ENCODE data around the gene PNPLA7. TPM values are rescaled to one million over a fixed set of nuclear protein-coding genes. Genes with fewer than 3 reads are reported as not detected.

The PNPLA7 gene
- total RNA-seq, 1 donor from 2014 or later = 3.6 TPM

- Mint-ChIP-seq H3K9me3 (ENCODE audit: low read depth) (no peaks in the 10 kb centered on the region), H3K4me3 (ENCODE audit: unreplicated experiment) (no peak overlapping the region), H3K36me3 (ENCODE audit: low read depth) (no peaks in the 10 kb centered on the region), H3K27ac (ENCODE audit: unreplicated experiment) (no peak overlapping the region), H3K27me3 (ENCODE audit: low read depth) (no peaks in the 10 kb centered on the region), H3K4me1 (ENCODE audit: low read depth) (peaks cover 23% of the 10 kb centered on the region)
- no peak for TF ChIP-seq CTCF (IDR thresholded peaks at IDR 0.05)
- no peak for DNase-seq (ENCODE audit: low spot score)
These were observed 30.7 kb upstream of the PNPLA7 start for GRCh38 chr9:137580954-137581322.

- Mint-ChIP-seq H3K36me3 (ENCODE audit: low read depth) (peaks cover 4% of the 10 kb centered on the region), H3K27ac (ENCODE audit: unreplicated experiment) (no peak overlapping the region), H3K9me3 (ENCODE audit: low read depth) (no peaks in the 10 kb centered on the region), H3K4me3 (ENCODE audit: unreplicated experiment) (no peak overlapping the region), H3K27me3 (ENCODE audit: low read depth) (no peaks in the 10 kb centered on the region), H3K4me1 (ENCODE audit: low read depth) (peaks cover 27% of the 10 kb centered on the region)
- no peak for DNase-seq (ENCODE audit: low spot score)
- no peak for TF ChIP-seq CTCF (IDR thresholded peaks at IDR 0.05)
These were observed 30.2 kb upstream of the PNPLA7 start for GRCh38 chr9:137580209-137580953.

DNA sequence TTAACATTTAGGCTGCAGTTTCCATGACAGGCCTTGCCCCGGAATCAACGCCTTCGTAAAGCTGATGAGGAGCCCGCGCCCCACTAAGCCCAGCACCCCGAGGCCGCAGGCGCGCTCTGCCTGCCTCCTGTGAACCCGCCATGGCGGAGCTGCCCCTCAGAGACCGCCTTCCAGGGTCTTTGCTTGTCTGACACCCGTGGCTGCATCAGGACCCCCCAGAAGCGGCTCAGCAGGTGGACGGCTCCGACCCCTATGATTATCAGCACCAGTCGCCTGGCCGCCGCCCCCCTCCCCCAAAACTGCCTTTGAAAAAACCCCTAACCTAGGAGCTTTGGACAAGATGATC is 29.0 kb upstream of the PNPLA7 start:
- peak; percentile 12 for TF ChIP-seq CTCF (IDR thresholded peaks at IDR 0.05)
- H3K27me3 Mint-ChIP-seq (ENCODE audit: low read depth) = no peaks in the 10 kb centered on the region

GRCh38 chr9:137578518-137579258 is 28.5 kb upstream of the PNPLA7 start, which contains the start of gene DPH7:
TSS of gene DPH7 (minus strand) at chr9:137578925. CDS start at chr9:137578777, 148 bp downstream.
- peak; percentile 95 for TF ChIP-seq CTCF (IDR thresholded peaks at IDR 0.05)
- peak within 1 kb of the TSS; percentile 86 for H3K27ac Mint-ChIP-seq (ENCODE audit: unreplicated experiment)
- H3K4me3 Mint-ChIP-seq (ENCODE audit: unreplicated experiment) = peak within 1 kb of the TSS; percentile 79
- no peaks in the 10 kb centered on the region for H3K27me3 Mint-ChIP-seq (ENCODE audit: low read depth)
- peaks cover 27% of the 10 kb centered on the region for H3K4me1 Mint-ChIP-seq (ENCODE audit: low read depth)
- DNase-seq (ENCODE audit: low spot score) = peak; percentile 98
- H3K36me3 Mint-ChIP-seq (ENCODE audit: low read depth) = peaks cover 8% of the 10 kb centered on the region
- H3K9me3 Mint-ChIP-seq (ENCODE audit: low read depth) = no peaks in the 10 kb centered on the region

More for the DNA sequence above, 29.0 kb upstream of the PNPLA7 start:
- Mint-ChIP-seq H3K36me3 (ENCODE audit: low read depth) (peaks cover 6% of the 10 kb centered on the region), H3K27ac (ENCODE audit: unreplicated experiment) (peak overlapping the region; percentile 86), H3K9me3 (ENCODE audit: low read depth) (no peaks in the 10 kb centered on the region), H3K4me1 (ENCODE audit: low read depth) (peaks cover 27% of the 10 kb centered on the region), H3K4me3 (ENCODE audit: unreplicated experiment) (peak overlapping the region; percentile 79)
- no peak for DNase-seq (ENCODE audit: low spot score)

GRCh38 chr9:137575716-137576411 is 25.7 kb upstream of the PNPLA7 start:
- Mint-ChIP-seq H3K27me3 (ENCODE audit: low read depth) (no peaks in the 10 kb centered on the region), H3K36me3 (ENCODE audit: low read depth) (peaks cover 12% of the 10 kb centered on the region), H3K4me3 (ENCODE audit: unreplicated experiment) (no peak overlapping the region), H3K9me3 (ENCODE audit: low read depth) (no peaks in the 10 kb centered on the region), H3K27ac (ENCODE audit: unreplicated experiment) (no peak overlapping the region), H3K4me1 (ENCODE audit: low read depth) (peaks cover 27% of the 10 kb centered on the region)
- no peak for TF ChIP-seq CTCF (IDR thresholded peaks at IDR 0.05)
- DNase-seq (ENCODE audit: low spot score) = no peak
